Effector CD4-positive, alpha-beta T cell (primary cell): Measurements from ENCODE around the gene CDH6.
"Not testable (repeated sequence)": the region's sequence is repeated elsewhere in the genome, so short reads cannot be mapped to it uniquely, and the experiment has no call there.

ENCODE experiments used
- DNase-seq: peaks from one replicate; pipeline ENCODE4 v3.0.0-alpha.2; 2020

Gene CDH6

GRCh38 chr5:31334061-31334860, 140.8 kb downstream of the CDH6 start:
- DNase-seq: no peak

DNA sequence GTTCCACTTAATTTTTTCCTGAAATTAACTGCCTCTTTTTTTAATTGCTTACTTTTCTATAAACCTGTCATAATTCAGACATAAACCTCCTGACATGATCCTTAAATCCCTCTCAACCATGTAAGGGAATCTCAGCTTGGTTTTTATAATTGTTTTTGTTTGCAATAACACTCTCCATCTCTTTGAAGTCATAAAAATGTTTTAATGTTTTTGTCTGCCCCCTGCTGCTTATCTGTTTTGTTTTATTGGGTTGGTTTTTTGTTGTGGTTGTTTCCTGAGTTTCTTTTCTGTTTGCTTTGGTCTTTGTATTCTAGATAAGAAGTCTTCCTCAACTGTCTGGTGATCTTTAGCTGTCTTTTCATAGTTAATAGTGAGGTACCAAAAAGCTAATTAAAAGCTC, 142.0 kb downstream of the CDH6 start:
- DNase-seq: no peak

- no peak for DNase-seq
These were observed 150.5 kb downstream of the CDH6 start for GRCh38 chr5:31343946-31344345.

GRCh38 chr5:31346896-31347551, 153.5 kb downstream of the CDH6 start:
- no peak for DNase-seq

DNA sequence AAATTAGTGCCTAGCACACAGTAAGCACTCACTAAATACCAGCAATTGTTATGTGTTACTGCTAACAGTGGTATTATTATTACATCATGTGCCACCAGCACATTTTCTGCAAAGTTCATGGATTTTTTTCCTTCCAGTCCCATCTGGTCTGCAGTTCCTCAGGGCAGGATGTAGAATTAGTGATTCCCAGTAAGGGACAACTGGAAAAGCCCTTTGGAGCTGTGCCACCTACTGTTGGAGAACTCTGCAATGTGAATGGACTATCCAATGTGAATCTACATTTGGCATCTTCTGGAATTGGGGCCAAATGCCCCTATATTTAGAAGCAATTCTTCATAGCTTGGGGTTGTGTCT, 154.0 kb downstream of the CDH6 start:
- no peak for DNase-seq

- DNase-seq: no peak
These were observed 156.9 kb downstream of the CDH6 start for GRCh38 chr5:31350395-31350794.

DNA sequence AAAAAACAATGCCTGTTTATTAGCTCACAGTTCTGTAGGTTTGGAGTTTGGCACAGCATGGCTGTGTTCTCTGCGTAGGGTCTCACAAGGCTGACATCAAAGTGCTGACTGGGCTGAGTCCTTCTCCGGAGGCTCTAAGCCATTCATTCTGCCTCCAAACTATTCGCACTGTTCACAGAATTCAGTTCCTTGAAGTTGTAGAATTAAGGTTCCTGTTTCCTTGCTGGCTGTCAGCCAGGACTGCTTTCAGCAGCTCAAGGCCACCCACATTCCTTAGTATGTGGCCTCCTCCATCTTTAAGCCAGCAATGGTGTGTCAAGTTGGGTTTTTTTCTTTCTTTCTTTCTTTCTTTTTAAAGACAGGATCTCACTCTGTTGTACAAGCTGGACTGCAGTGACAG, 161.9 kb downstream of the CDH6 start:
- DNase-seq: no peak

DNA sequence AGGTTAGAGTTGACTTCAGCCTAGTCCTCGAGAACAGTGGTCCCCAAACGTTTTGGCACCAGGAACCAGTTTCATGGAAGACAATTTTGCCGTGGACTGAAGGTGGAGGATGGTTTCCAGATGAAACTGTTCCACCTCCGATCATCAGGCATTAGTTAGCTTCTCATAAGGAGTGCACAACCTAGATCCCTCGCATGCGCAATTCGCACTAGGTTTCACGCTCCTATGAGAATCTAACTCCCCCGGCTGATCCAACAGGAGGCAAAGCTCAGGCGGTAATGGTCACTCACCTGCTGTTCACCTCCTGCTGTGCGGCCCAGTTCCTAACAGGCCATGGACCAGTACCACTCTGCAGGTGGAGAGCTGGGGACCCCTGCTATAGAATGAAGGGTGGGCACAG, 163.6 kb downstream of the CDH6 start:
- DNase-seq: no peak

GRCh38 chr5:31359839-31360238, 166.4 kb downstream of the CDH6 start:
- no peak for DNase-seq

- no peak for DNase-seq
These were observed 167.7 kb downstream of the CDH6 start for GRCh38 chr5:31361234-31361633.

- not testable (repeated sequence) for DNase-seq
These were observed 168.4 kb downstream of the CDH6 start for GRCh38 chr5:31361704-31362528.

DNA sequence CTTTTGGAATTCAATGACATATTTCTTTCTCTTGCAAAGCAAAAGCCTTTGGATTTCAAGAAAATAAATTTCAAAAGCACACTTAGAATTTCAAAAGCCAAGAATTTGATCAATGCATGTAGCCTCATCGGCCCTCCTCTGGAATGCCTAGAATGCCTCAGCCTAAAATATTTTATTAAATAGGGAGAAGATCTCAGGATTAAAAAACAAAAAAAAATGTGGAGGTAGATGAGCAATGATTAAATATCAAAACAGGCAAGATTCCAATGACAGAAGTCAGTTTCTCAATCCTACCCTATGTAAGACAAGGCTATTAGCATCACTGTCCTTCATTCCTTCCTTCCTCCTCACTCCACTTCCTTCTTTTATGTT, 169.0 kb downstream of the CDH6 start:
- no peak for DNase-seq

- no peak for DNase-seq
These were observed 169.6 kb downstream of the CDH6 start for GRCh38 chr5:31362931-31363568.

GRCh38 chr5:31364881-31365636, 171.6 kb downstream of the CDH6 start:
- DNase-seq: no peak

DNA sequence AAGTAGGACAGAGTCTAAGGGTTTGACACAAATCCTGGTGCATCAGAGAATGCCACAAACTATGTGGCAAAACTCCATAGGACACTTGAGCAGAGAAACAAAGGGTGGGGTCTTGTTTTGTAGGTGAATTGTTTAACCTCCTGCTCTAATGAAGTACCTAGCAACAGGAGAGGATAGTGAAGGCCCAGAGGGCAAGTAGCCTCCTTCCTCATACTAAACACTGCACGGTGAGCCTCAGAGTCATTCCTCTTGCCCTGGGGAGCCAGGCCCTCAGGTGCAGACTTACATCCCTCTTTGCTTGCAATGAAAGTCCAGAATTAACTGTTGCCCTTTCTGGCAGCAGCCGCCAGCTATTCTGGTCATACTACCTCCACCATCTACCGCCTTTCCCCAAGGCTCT, 172.3 kb downstream of the CDH6 start:
- DNase-seq: no peak

DNA sequence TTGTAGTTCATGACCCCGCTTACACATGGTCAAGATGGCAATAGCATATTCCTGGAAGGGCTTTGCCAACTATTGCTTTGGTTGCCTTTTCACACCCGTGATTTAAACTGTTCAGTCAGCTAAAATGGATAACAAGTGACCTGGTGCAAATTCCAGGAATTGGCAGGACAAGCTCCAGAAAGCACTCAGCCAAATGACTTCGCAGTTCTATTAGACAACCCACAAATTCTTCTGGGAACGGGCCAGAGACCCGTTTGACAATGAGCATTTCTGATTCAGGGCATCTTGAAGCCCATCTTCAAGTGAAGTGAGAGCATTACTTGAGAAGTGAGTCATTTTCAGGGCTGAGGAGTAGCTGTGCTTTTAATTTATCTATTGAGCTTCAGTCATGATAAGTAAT, 173.5 kb downstream of the CDH6 start:
- no peak for DNase-seq

DNA sequence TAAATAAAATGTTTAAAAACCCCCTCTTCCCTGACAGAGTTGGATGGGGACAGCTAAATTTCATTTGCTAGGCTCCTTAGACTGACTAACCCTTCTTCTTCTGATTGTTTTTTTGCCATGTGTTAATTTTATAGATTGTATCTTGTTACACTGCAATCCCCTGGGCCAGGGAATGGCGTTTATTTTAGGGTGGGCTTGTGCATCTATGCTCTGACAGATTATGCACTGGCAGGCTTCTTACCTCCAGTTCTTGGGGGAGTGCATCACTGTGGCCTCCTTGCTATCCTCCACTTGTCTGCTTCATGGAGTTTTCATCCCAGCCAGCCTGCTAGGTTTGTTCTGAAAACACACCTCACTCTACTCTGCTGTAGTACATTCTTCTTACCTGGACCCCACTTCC, 178.6 kb downstream of the CDH6 start:
- no peak for DNase-seq

DNA sequence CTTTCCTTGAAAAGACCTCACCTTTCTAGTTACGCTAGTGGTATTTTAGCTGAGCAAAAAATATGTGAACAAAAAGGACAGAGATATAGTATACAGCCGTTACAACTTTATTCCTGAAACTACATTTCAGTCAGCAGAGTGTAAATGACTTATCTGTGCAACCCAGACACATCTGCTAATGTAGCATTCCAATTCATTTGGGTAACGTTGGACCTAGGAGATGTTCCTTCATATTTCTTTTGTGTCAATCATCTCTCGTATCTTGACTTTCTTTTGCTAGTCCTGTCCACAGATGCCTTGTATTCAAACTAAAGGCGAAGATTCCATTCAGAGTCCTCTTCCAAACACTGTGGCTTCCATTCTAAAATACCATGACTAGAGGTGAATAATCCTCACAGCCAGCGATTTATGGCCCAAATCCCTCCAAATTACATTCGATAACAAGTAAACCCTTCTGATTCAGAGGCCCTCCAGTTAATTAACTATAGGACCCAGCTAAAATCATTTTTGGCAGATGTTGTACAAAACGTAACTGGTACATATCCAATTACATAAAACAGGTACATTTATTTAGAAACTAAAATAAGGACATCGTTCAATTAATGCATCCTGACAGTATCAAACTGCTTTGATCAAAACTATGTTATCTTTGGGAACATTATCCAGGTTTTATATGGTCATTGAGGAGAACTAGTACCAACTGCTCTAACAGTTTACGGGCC, 182.7 kb downstream of the CDH6 start:
- no peak for DNase-seq

GRCh38 chr5:31377274-31377946, 183.9 kb downstream of the CDH6 start:
- no peak for DNase-seq

DNA sequence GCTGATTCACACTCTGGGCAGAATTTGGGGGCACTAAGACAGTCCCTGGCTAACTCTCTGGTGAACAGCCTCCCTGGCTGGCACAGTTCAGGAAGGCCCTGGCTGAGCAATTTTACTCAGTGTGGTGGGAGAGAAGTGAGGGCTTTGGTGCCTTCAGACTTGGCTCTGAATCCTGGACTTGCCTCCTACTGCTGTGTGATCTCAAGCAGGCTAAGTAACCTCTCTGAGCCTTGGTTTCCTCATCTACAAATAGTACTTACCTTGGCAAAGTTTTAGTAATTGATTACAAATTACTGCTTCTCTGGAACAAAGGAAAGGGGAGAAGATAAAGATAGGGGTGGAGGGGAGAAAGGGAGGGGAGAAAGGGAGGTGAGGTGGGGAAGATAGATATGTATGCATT, 184.7 kb downstream of the CDH6 start:
- DNase-seq: no peak
